ENCODE data around the gene KDM2B. TPM values are rescaled to one million over a fixed set of nuclear protein-coding genes. Genes with fewer than 3 reads are reported as not detected.

The KDM2B gene
- 20.4 and 39.3 TPM in 2 replicates for total RNA-seq

DNA sequence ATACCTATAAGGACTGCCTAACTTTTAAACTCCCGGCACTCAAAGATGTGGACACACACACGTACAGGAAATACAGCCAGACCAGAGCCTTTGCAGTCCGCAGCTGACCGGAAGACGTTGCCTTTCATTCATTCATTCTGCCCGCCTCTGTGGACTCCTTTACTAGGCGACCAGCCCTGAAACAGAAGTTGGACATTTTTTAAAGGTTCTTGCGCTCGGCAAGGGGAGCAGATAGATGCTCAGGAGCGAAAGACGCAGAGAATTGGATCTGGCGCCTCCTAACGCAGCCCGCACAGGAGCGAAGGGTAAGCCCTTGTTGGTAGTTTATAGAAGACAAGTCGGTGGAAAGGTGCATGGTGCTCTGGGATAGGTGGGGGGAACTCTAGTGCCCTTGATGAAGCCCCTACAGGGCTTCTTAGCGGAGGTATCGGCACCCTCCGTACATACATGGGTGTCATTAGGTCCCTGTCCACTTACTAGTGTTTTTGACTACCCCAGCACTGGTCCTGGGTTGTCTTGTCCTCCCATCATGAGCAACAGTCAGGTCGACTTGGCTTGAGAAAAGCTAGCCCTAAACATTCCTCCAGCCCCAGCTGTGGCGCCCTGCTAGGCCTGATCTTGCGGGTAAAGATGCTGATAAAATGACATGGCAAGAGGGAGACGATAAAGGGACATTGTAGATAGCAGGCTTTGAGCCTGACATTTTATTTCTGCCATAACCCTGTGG is at the start of gene KDM2B:
Gene KDM2B (minus strand): TSS at position 65 of the 727 bp plus-strand sequence. CDS start 112 bp downstream, outside the sequence.

DNA sequence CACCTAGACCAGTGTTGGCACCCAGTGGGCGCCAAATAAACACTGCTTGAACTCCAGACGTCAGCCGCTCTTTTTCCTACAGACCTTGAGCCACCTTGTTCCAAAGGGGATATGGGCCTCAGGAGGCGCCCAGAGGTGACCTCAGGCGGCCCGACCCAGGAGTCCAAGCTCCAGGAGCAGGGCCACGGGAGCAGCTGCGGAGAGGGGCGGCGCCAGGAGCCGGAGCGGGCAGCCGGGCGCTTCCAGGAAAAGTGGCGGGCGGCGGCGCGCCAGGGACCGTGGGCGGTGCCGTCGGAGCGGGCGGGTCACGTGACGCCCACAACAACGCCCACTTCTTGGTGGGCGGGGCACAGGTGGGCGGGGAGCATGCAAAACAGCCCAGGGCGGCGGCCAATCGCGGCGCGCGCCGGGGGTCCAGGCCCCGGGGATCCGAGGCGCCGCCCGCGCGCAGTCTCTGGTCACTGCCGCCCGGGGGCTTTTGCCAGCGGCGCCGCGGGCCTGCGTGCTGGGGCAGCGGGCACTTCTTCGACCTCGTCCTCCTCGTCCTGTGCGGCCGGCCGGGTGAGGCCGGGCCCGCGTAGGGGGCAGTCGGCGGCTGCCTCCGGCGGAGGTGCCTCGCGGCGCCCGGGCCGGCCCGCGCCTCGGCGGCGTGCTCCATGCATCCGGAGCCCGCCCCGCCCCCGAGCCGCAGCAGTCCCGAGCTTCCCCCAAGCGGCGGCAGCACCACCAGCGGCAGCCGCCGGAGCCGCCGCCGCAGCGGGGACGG is 45.4 kb upstream of the KDM2B start, which contains the start of gene ORAI1:
Gene ORAI1 (plus strand): TSS at position 444 of the 766 bp plus-strand sequence.

GRCh38 chr12:121399391-121400331 is 181.2 kb downstream of the KDM2B start, which contains the start of gene RNF34:
Gene RNF34, plus strand, starts transcription at chr12:121400118. Its CDS starts 95 bp downstream, at chr12:121400213.

Other genes with a start within 250 kb of the KDM2B start
- gene ANAPC5, start 228.6 kb downstream of the KDM2B start, total RNA-seq: 167 and 174 TPM in 2 replicates
- gene RNF34, start 180.9 kb downstream of the KDM2B start, total RNA-seq: 43.5 and 58.5 TPM in 2 replicates
- gene ORAI1, start 45.5 kb upstream of the KDM2B start, total RNA-seq: 17.2 and 18.5 TPM in 2 replicates
- gene MORN3, start 88.6 kb upstream of the KDM2B start, total RNA-seq: 0.91 and 0.97 TPM in 2 replicates
- gene TMEM120B, start 131.7 kb upstream of the KDM2B start, total RNA-seq: 8.2 and 8.8 TPM in 2 replicates
- gene RHOF, start 212.7 kb upstream of the KDM2B start, total RNA-seq: 5.2 and 7.0 TPM in 2 replicates
- 1.6 and 1.7 TPM in 2 replicates for gene SETD1B, start 223.0 kb upstream of the KDM2B start, total RNA-seq

Data from epithelial cell of umbilical artery (primary cell).